ENCODE measurements around the gene CRYBA4. TPM values are rescaled to one million over a fixed set of nuclear protein-coding genes. Genes with fewer than 3 reads are reported as not detected.

Gene CRYBA4
- polyA plus RNA-seq, 1 of the 3 experiments (the other 2 are of a cell fraction): not detected

DNA sequence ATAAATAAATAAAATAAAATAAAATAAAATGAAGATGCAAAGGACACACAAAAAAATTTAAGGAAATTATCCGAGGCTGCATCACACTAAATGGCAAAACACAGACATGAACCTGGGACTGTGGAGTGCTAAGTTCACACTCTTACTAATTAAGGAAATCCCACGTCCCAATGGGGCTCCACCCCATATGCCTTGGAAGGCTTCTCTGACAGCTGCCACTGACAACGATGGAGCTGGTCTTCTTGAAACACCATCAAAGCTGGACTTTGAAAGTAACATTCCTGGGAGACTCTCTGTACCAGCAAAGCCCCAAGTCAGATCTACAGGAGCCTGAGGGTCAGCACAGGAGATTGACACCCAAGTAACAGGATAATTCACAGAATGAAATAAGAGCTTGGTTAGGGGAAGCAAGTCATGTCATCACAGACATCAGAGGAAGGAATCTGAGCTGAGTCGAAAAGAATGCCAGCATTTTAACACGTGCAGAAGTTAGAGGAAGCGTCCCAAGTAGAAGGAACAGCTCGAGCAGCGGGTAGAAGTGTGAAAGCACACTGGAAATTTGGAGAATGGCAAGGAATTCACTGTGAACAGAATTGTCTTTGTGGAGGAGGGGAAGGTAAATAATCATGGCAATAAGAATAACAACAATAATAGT, 45.6 kb upstream of the CRYBA4 start:
- Histone ChIP-seq H3K79me2 (ENCODE audit: insufficient read depth) (peaks cover 59% of the 10 kb centered on the region), H3F3A (replicated peaks; ENCODE audit: insufficient read depth) (no peaks in the 10 kb centered on the region), H4K20me1 (ENCODE audit: insufficient read depth) (peaks cover 4% of the 10 kb centered on the region; the same call in 1 of the 2 replicates), H3K27ac (ENCODE audit: low read depth in 2 of 2, low read length in 1 of 2) (no peak overlapping the region), H2AFZ (ENCODE audit: low read depth) (no peak overlapping the region), H3K9me3 (no peaks in the 10 kb centered on the region), H3K9me2 (no peaks in the 10 kb centered on the region), H3K9ac (no peak overlapping the region), H3K4me3 (ENCODE audit: low read depth in 2 of 2, low read length in 1 of 2) (no peak overlapping the region), H3K36me3 (replicated peaks in 1 of 2; ENCODE audit: control insufficient read depth in 1 of 2, insufficient read depth in 2 of 2, low read length in 1 of 2) (peaks cover 0 to 2% of the 10 kb centered on the region in 2 experiments), H3K4me2 (no peak overlapping the region), H3K4me1 (ENCODE audit: control insufficient read depth in 1 of 2, insufficient read depth in 2 of 2, low read depth in 1 of 2, low read length in 1 of 2) (no peaks in the 10 kb centered on the region), H3K27me3 (ENCODE audit: insufficient read depth) (no peaks in the 10 kb centered on the region)
- ChIA-PET POLR2A (no interaction called here), CTCF (no interaction called here)
- no peak for TF ChIP-seq NFIC (IDR thresholded peaks at IDR 0.05; ENCODE audit: borderline replicate concordance)
- TF ChIP-seq MEF2A (IDR thresholded peaks at IDR 0.05; ENCODE audit: borderline replicate concordance, low read depth): no peak
- no peak for TF ChIP-seq ELF1 (IDR thresholded peaks at IDR 0.05)
- TF ChIP-seq NRF1 (IDR thresholded peaks at IDR 0.05; ENCODE audit: low read depth, low read length): no peak
- TF ChIP-seq RFX5 (IDR thresholded peaks at IDR 0.05; ENCODE audit: low read length): no peak
- WGBS (ENCODE audit: low lambda C conversion rate): 90% methylated on average over 8 of the region's 8 CpGs
- no peak for DNase-seq

DNA sequence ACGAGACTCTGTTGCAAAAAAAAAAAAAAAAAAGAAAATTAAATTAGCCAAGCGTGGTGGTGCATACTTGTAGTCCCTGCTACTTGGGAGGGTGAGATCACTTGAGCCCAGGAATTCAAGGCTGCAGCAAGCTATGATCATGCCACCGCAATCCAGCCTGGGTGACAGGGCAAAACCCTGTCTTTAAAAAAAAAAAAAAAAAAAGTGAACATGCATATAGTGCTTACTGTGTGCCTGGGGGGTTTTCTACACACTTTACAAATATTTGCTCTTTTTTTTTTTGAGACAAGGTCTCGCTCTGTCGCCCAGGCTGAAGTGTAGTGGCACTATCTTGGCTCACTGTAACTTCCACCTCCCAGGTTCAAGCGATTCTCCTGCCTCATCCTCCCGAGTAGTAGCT, 44.7 kb upstream of the CRYBA4 start:
- Histone ChIP-seq H3K4me3 (ENCODE audit: low read depth in 2 of 2, low read length in 1 of 2) (no peak overlapping the region), H3K27me3 (ENCODE audit: insufficient read depth) (no peaks in the 10 kb centered on the region), H3K36me3 (replicated peaks in 1 of 2; ENCODE audit: control insufficient read depth in 1 of 2, insufficient read depth in 2 of 2, low read length in 1 of 2) (peaks cover 0 to 2% of the 10 kb centered on the region in 2 experiments), H3K9ac (no peak overlapping the region), H4K20me1 (ENCODE audit: insufficient read depth) (peaks cover 4% of the 10 kb centered on the region; the same call in 1 of the 2 replicates), H3K79me2 (ENCODE audit: insufficient read depth) (peaks cover 59% of the 10 kb centered on the region), H2AFZ (ENCODE audit: low read depth) (no peak overlapping the region), H3K27ac (ENCODE audit: low read depth in 2 of 2, low read length in 1 of 2) (no peak overlapping the region), H3K4me1 (ENCODE audit: control insufficient read depth in 1 of 2, insufficient read depth in 2 of 2, low read depth in 1 of 2, low read length in 1 of 2) (no peaks in the 10 kb centered on the region), H3K9me2 (no peaks in the 10 kb centered on the region), H3F3A (replicated peaks; ENCODE audit: insufficient read depth) (no peaks in the 10 kb centered on the region), H3K9me3 (no peaks in the 10 kb centered on the region), H3K4me2 (no peak overlapping the region)
- CTCF ChIA-PET: interaction anchor here (1.4 kb wide), 1 partner anchor 88 kb away, joined by 4 read pairs; no protein-coding TSS in a partner anchor
- 98% methylated on average over 7 of the region's 7 CpGs for WGBS (ENCODE audit: low lambda C conversion rate)
- no peak for TF ChIP-seq EZH2phosphoT487 (IDR thresholded peaks at IDR 0.05; ENCODE audit: borderline replicate concordance, low read depth)
- DNase-seq: no peak
- POLR2A ChIA-PET: no interaction called here

DNA sequence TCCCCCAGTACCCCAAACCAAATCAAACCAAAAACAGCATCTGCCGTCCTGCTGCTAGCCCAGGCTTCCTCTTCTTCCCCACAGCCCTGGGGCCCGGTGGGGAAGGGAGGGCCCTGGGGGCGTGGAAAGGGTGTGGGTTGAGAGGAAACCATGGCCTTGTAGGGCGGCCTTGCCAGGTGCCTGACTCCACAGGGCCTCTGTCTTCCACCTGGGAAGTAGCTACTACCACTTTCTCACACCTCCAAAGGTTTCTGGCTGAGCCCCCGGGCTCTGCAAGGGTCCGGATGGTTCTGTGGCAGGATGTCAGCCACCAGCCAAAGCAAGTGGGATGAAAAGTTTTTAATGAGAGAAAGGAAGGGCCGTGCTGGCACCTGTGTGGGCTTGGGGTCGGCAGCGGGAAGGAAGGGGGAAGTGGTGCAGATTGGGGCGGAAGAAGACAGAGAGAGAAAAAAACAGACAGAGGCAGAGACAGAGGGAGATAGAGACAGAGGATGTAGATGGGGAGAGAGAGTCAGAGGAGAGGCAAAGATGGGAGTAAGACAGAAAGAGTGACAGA, 42.4 kb upstream of the CRYBA4 start:
- ChIA-PET POLR2A (interaction anchor here (0.6 kb wide), 1 partner anchor 64 kb away, joined by 3 read pairs; no protein-coding TSS in a partner anchor), CTCF (no interaction called here)
- peaks cover 78% of the 10 kb centered on the region for H3K79me2 ChIP-seq (ENCODE audit: insufficient read depth)
- H3K27ac ChIP-seq (ENCODE audit: low read depth in 2 of 2, low read length in 1 of 2): no peak overlapping the region
- no peak overlapping the region for H3K4me2 ChIP-seq
- no peaks in the 10 kb centered on the region for H3F3A ChIP-seq (replicated peaks; ENCODE audit: insufficient read depth)
- no peaks in the 10 kb centered on the region for H3K4me1 ChIP-seq (ENCODE audit: control insufficient read depth in 1 of 2, insufficient read depth in 2 of 2, low read depth in 1 of 2, low read length in 1 of 2)
- H2AFZ ChIP-seq (ENCODE audit: low read depth): no peak overlapping the region
- no peaks in the 10 kb centered on the region for H3K9me3 ChIP-seq
- H3K4me3 ChIP-seq (ENCODE audit: low read depth in 2 of 2, low read length in 1 of 2): no peak overlapping the region
- DNase-seq: no peak
- H3K27me3 ChIP-seq (ENCODE audit: insufficient read depth): no peaks in the 10 kb centered on the region
- no peaks in the 10 kb centered on the region for H3K9me2 ChIP-seq
- WGBS (ENCODE audit: low lambda C conversion rate): 89% methylated on average over 6 of the region's 10 CpGs
- no peak overlapping the region for H3K9ac ChIP-seq
- peaks cover 3 to 4% of the 10 kb centered on the region in 2 experiments for H3K36me3 ChIP-seq (replicated peaks in 1 of 2; ENCODE audit: control insufficient read depth in 1 of 2, insufficient read depth in 2 of 2, low read length in 1 of 2)
- peaks cover 4% of the 10 kb centered on the region; the same call in 1 of the 2 replicates for H4K20me1 ChIP-seq (ENCODE audit: insufficient read depth)
- TF ChIP-seq, protein P1, sequence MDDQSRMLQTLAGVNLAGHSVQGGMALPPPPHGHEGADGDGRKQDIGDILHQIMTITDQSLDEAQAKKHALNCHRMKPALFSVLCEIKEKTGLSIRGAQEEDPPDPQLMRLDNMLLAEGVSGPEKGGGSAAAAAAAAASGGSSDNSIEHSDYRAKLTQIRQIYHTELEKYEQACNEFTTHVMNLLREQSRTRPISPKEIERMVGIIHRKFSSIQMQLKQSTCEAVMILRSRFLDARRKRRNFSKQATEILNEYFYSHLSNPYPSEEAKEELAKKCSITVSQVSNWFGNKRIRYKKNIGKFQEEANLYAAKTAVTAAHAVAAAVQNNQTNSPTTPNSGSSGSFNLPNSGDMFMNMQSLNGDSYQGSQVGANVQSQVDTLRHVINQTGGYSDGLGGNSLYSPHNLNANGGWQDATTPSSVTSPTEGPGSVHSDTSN (IDR thresholded peaks at IDR 0.05): no peak
- TF ChIP-seq RFX5 (IDR thresholded peaks at IDR 0.05; ENCODE audit: low read length): no peak
- no peak for TF ChIP-seq MAX (IDR thresholded peaks at IDR 0.05; ENCODE audit: low read depth)
- TF ChIP-seq GATA2 (CRISPR knock-in tag; IDR thresholded peaks at IDR 0.05): no peak
- no peak for TF ChIP-seq FOXM1 (IDR thresholded peaks at IDR 0.05; ENCODE audit: low read depth)
- no peak for TF ChIP-seq REST (IDR thresholded peaks at IDR 0.05; ENCODE audit: low read depth, low read length)
- TF ChIP-seq, protein P2, sequence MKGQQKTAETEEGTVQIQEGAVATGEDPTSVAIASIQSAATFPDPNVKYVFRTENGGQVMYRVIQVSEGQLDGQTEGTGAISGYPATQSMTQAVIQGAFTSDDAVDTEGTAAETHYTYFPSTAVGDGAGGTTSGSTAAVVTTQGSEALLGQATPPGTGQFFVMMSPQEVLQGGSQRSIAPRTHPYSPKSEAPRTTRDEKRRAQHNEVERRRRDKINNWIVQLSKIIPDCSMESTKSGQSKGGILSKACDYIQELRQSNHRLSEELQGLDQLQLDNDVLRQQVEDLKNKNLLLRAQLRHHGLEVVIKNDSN (IDR thresholded peaks at IDR 0.05; ENCODE audit: borderline replicate concordance, low read depth): no peak
- no peak for TF ChIP-seq TAF1 (IDR thresholded peaks at IDR 0.05; ENCODE audit: borderline replicate concordance, low read depth, low read length)
- no peak for TF ChIP-seq YY1 (IDR thresholded peaks at IDR 0.05; ENCODE audit: low read depth)
- TF ChIP-seq JUND (IDR thresholded peaks at IDR 0.05): no peak
- TF ChIP-seq CHD2 (IDR thresholded peaks at IDR 0.05; ENCODE audit: low read length, partially characterized antibody): no peak
